GM18526 (cell line): ENCODE data around the gene SOS2.

Experiments
- POLR2A ChIP-seq: IDR thresholded peaks from 3 replicates; pipeline ENCODE4 v1.6.1; 2011; ENCODE audit not compliant: insufficient read length; ENCODE audit errors: extremely low read depth

The SOS2 gene

DNA sequence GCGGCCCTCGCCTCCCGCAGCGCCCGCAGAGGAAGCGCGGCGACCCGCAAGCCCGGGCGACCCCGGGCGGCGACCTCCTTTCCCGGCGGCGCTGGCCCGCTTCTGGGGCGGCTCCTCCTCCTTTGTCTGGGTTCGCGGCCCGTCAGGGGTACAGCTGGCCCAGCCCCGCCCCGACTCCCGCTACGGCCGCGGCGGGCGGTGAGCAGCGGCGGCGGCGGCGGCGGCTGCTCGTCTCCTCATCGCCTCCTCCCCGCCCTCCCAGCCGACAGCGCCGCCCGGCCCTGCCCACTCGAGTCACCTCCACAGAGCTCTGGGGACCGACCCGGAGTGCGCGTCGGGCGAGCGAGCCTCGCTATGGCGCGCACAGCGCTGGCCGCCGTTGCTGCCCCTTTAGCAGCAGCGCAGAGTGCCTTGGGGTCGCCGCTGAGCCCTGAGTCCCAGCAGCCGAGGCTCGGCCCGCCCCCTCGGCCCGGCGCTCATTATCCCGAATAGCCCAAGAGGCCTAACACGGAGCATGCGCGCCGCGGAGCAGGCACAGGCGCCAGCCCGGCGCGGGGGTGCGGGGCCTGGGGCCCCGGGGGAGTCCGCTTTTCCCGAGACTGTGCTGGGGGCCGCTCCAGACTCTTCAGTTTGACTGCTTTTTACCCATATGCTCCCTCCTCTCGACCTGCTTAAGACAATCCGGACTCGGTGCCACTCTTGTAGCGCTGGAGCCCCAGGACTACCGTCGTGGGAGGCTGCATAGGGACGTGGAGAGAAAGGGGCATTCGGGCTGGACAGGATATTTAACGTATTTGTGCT, at the start of gene SOS2:
Gene SOS2 (minus strand): TSS at position 104 of the 801 bp plus-strand sequence. CDS start 295 bp downstream, outside the sequence.
- TF ChIP-seq POLR2A: peak; percentile 72

- no peak for TF ChIP-seq POLR2A
Measured at GRCh38 chr14:50272498-50272897, 41.1 kb upstream of the SOS2 start.

- no peak for TF ChIP-seq POLR2A
Measured at GRCh38 chr14:50270932-50271331, 39.6 kb upstream of the SOS2 start.

- no peak for TF ChIP-seq POLR2A
Measured at GRCh38 chr14:50265029-50265428, 33.7 kb upstream of the SOS2 start.

- TF ChIP-seq POLR2A: no peak
Measured at GRCh38 chr14:50263321-50263720, 31.9 kb upstream of the SOS2 start.

GRCh38 chr14:50262865-50263264, 31.5 kb upstream of the SOS2 start:
- no peak for TF ChIP-seq POLR2A

DNA sequence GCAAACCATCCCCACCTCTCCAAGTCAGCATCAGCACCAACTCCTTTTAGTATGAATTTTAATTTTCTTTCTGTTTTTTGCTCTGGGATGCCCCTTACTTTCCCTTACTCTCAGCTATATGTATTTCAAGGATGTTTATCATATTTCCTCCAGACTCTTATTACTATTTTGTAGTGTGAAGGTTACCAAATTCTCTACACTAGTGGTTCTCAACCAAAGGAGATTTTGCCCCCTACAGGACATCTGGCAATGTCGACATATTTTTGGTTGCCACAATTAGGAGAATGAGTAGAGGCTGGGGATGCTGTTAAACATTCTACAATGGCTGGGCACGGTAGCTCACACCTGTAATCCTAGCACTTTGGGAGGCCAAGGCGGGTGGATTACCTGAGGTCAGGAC, 29.1 kb upstream of the SOS2 start:
- no peak for TF ChIP-seq POLR2A

- no peak for TF ChIP-seq POLR2A
Measured at GRCh38 chr14:50260072-50260471, 28.7 kb upstream of the SOS2 start.

- TF ChIP-seq POLR2A: no peak
Measured at GRCh38 chr14:50257732-50258131, 26.4 kb upstream of the SOS2 start.

- no peak for TF ChIP-seq POLR2A
Measured at GRCh38 chr14:50254248-50254647, 22.9 kb upstream of the SOS2 start.

DNA sequence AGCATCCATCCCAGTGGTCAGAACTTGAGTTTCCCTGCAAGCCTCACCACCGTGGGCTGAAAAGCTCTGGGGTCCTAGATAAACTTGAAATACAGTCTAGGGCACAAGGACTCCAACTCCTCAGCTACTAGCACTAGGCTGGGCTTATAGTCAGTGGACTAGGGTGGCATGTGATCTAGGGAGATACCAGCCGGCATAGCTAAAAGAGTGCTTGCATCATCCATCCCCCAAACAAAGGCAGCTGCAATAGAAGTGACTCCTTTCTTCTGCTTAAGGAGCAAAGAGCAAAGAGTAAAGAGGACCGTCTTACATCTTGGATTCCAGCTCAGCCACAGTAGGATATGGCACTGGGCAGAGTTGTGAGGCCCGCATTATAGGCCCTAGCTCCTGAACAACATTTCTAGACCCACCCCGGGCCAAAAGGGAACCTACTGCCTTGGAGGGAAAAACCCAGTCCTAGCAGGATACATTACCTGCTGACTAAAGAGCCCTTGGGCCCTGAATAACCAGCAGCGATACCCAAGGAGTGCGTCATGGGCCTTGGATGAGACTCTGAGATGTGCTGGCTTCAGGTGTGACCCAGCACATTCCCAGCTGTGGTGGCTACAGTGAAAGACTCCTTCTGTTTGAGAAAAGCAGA, 17.9 kb upstream of the SOS2 start:
- no peak for TF ChIP-seq POLR2A

GRCh38 chr14:50247245-50247644, 15.9 kb upstream of the SOS2 start:
- TF ChIP-seq POLR2A: no peak

- TF ChIP-seq POLR2A: no peak
Measured at GRCh38 chr14:50242566-50243310, 11.4 kb upstream of the SOS2 start.

- no peak for TF ChIP-seq POLR2A
Measured at GRCh38 chr14:50242096-50242495, 10.7 kb upstream of the SOS2 start.

- no peak for TF ChIP-seq POLR2A
Measured at GRCh38 chr14:50237427-50237826, 6.0 kb upstream of the SOS2 start.

- no peak for TF ChIP-seq POLR2A
Measured at GRCh38 chr14:50233951-50234250, 2.5 kb upstream of the SOS2 start.
